ENCODE data around the gene CDH1.

GRCh38 chr16:68700831-68701230 is 36.3 kb upstream of the CDH1 start:
- TF ChIP-seq CTCF (conservative IDR thresholded peaks at IDR 0.05; ENCODE audit: low read depth, low read length): no peak
- no peak for TF ChIP-seq EZH2 (IDR thresholded peaks at IDR 0.05; ENCODE audit: low read length, unreplicated experiment)

Measured in PC-3 (cell line).